GM19351 (cell line): ENCODE measurements around the gene TBC1D4.
"Not testable (repeated sequence)": the region's sequence is repeated elsewhere in the genome, so short reads cannot be mapped to it uniquely, and the experiment has no call there.

Experiments used
- ATAC-seq: cut with Tn5 transposase; IDR thresholded peaks from one replicate; pipeline ENCODE4 v1.9.1; 2021; ENCODE audit warnings: mild to moderate bottlenecking, moderate library complexity; ENCODE audit not compliant: unreplicated experiment

Gene TBC1D4

GRCh38 chr13:75299913-75300862 lies 181.8 kb downstream of the TBC1D4 start:
- ATAC-seq = peak; percentile 81

- ATAC-seq = no peak
These were observed 182.7 kb downstream of the TBC1D4 start for GRCh38 chr13:75299246-75299645.

GRCh38 chr13:75296641-75297040 lies 185.3 kb downstream of the TBC1D4 start:
- no peak for ATAC-seq

DNA sequence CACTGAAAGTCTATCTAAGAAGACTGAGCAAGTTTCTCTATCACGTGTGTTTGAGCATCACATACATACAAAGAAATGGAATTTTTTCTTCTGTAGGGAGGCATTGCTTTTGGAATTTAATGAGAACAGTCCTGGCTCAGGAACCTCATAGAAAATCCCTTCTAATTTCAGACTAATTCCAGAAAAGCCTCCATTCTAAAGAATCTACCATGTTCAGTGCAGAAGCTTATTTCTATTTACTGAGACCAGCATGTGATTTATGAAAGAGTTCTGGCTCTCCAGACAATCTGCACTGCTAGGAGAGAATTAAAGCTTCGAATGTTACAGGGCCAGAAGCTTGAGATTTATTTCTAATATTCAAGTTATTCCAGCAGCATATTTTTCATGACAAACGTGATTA lies 186.8 kb downstream of the TBC1D4 start:
- no peak for ATAC-seq

DNA sequence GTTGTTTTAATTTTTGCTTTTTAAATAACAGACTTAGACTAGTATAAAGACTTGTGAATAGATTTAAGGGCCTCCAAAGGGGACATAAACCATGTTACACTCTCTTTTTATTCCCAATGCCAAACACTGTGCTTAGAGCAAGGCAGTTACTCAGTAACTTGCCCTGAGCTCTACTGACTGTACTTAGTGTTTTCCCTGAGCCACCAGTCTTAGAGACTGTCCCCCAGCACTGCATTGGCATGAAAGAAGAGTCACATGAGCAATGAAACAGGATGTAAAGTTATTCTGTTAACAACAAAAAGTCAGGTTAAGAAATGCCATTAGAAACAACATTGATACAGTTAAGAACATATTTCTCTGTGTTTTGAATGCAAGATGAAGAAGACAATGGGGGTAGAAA lies 187.9 kb downstream of the TBC1D4 start:
- no peak for ATAC-seq

- peak; percentile 75 for ATAC-seq
These were observed 196.7 kb downstream of the TBC1D4 start for GRCh38 chr13:75285310-75285709.

DNA sequence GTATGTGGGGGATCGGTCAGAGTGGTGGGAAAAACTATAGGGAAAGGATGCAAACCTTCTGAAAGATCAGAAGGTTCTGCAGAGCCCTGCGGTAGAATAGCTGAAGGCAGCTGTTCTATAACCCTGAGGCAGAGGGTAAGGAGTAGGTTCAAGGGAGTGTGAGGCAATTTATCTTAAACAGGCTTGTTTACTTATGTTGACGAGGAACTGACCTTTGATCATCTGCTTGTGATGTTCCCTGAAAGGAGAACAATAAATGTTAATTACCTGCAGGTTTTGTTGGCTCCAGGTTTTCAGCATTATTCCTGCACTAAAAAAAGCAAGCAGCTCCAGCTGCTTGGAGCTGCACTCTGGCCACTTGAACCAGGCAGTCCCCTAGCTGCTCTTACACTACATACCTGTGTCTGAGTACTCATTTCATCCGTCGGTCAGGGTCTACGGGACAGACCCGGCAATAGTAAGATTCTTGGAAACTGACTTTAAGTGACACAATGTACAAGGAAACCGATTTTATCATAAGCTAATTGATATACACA lies 202.1 kb downstream of the TBC1D4 start:
- no peak for ATAC-seq

DNA sequence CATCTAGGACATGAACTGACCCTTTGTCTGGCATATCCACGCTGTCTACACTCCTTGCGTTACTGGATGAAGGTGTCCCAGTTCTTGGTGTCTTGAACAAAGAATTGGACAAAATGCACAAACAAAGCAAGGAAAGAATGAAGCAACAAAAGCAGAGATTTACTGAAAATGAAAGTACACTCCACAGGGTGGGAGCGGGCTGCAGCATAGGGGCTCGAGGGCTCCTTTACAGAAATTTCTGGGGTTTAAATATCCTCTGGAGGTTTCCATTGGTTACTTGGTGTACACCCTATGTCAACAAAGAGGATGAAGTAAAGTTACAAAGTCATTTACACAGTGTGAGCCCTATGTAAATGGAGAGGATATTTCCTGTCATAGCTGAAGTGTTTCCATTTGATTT lies 208.3 kb downstream of the TBC1D4 start:
- ATAC-seq = not testable (repeated sequence)

DNA sequence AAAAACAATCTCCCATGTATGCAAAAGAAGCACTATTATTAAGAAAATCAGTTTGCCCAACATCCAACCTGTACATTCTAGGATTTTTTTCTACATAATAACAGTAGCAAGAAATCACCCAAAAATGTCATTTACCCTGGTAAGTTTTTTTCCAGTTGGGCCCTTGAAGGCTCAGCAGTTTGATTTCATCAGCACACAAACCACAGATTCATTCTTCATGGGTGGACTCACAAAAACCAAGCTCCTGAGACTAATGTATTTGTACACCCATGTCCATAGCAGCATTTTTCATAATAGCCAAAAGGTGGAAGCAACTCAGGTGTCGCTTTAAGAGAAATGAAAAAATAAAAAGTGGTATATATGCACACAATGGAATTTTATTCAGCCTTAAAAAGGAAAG lies 210.1 kb downstream of the TBC1D4 start:
- ATAC-seq = no peak

DNA sequence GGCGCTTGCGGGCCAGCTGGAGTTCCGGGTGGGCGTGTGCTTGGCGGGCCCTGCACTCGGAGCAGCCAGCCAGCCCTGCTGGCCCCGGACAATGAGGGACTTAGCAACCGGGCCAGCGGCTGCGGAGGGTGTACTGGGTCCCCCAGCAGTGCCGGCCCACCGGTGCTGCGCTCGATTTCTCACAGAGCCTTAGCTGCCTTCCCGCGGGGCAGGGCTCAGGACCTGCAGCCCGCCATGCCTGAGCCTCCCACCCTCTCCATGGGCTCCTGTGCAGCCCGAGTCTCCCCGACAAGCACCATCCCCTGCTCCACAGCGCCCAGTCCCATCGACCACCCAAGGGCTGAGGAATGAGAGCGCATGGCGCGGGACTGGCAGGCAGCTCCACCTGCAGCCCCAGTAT lies 213.5 kb downstream of the TBC1D4 start:
- not testable (repeated sequence) for ATAC-seq

DNA sequence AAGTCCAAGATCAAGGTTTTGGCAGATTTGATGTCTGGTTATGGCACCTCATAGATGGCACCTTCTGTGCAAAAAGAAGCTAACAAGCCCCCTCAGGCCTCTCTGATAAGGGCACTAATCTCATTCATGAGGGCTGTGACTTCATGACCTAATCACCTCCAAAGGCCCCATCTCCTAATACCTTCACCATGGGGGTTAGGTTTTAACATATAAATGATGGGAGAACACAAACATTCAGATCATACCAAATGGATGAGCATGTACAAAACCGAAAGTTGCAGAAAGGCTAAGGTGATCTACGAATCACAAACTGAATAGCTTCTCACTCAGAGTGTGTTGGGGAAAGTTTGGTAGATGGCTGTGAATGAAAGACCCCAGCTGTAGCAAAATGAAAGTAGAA lies 217.4 kb downstream of the TBC1D4 start:
- ATAC-seq = no peak

GRCh38 chr13:75263741-75264407 lies 218.1 kb downstream of the TBC1D4 start:
- no peak for ATAC-seq

DNA sequence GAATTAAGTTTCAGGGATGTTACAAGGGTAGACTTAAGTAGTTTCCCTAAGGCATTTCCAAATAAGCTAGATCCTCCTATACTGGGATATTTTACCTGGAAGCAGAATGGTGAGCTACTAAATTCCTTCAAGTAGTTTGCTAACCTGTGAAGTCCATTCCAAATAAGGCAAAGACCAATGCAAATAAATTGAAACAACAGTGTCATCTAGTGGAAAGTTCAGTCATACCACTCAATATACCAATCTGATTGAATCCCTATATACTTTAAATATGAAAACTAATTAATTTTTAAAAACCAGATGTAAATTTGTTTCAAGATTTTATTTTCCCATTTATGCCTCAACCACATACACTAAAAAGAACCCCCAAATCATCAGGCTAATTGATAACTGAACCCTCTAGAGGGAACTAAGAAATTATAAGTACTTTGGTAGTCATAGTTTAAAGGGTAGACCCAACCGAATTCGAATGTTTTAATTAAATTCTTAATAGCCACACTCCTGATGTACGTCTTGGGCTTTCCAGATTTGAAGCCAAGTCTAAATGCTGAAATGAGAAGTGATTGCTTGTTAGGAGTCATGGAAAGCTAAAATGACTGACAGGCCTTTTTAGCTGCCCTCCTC lies 223.7 kb downstream of the TBC1D4 start:
- ATAC-seq = peak; percentile 82

DNA sequence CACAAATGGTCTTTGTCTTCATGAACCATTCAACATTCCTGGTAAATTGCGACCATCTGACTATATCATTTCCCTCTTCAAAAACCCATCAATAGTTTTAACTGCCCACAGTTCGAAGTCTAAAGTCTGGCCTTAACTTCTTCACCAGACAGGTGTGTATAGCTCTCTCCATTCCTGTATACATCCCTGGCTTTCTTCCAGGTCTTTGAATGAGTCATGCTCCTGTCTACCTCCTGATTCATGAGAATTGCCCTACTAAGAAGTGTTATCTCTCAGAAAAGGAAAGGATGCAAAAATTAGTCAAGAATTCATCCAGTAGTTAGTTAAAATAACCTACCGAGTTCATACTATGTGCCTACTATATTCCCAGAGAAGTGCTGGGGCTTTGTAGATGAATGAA lies 225.0 kb downstream of the TBC1D4 start:
- no peak for ATAC-seq

GRCh38 chr13:75255653-75256052 lies 226.3 kb downstream of the TBC1D4 start:
- ATAC-seq = no peak

GRCh38 chr13:75255147-75255546 lies 226.8 kb downstream of the TBC1D4 start:
- ATAC-seq = no peak

DNA sequence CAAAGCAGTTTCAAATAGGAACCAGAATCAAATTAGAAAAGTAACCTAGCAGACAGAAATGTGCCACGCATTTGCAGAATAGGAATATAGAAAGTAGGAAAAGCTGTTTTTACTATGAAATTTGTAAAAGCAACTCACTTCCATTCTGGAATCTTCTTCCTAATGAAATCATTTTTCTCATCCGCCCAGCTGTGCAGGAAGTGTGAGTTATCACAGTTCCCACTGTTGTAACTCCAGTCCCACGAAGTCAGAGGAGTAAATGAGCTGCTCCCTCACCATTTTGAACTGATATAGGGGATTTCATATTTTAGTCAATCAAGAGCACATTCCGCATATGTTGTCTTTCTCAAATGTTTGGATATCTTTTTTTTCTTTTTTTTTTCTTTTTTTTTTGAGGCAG lies 230.8 kb downstream of the TBC1D4 start:
- ATAC-seq = no peak

DNA sequence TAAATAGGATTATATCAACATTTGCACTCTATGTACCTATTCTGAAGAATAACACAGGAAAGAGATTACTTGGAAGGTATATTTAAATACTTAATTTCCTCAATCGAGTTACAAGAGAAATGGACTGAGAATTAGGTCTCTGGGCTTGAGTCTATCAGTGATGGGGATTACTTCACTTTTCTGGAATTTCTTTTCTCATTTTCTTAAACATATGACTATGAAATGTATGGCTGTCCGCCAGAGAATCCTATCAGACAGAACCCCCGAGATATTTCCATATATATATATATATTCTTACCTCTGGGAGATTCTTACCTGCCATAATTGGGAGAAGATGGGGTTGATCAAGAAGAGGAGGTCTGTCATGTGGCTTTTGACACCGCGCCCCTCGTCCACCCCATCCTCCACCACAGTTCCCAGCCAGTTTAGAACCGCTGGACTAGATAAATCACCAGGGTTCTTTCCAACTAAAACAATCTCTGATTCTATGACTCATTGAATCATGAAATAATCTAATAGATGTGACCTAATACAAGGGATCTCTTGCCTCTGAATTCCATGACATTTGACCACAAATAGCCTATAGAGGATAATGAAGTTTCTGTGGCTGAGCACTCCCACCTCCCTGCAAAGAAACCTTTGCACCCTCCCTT lies 231.3 kb downstream of the TBC1D4 start:
- ATAC-seq = no peak

- not testable (repeated sequence) for ATAC-seq
These were observed 236.4 kb downstream of the TBC1D4 start for GRCh38 chr13:75245578-75245977.

- ATAC-seq = not testable (repeated sequence)
These were observed 241.7 kb downstream of the TBC1D4 start for GRCh38 chr13:75240240-75240639.

DNA sequence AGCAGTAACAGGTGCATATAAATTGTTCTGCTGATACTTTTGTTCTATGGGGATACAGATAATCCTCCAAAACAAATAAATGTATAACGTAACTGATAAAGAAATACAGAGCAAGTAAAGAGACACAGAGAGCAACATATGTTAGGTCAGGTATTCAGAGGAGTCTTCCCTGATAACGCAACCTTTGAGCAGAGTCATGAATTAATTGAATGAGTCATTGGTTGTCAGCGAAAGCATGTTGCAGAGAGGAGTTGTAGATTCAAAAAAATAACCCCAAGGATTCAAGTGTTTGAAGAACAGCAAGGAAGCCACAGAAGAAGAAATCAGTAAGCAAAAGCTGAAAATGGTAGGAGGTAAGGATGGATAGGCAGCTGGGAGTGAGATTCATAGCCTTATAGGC lies 245.2 kb downstream of the TBC1D4 start:
- no peak for ATAC-seq
